Naive thymus-derived CD8-positive, alpha-beta T cell (primary cell): ENCODE data around the gene MN1. TPM values are rescaled to one million over a fixed set of nuclear protein-coding genes. Genes with fewer than 3 reads are reported as not detected.

Experiments
- ATAC-seq, 2 donors: fragments of 150-1000 bp; cut with Tn5 transposase in 1 of 2; sonication (Bioruptor Pico), chemical (Tn5 transposase) in 1 of 2; 1 replicate in 1 of 2; 2 replicates in 1 of 2; pipeline ENCODE4 v1.10.0; 2021; ENCODE audit warnings: mild to moderate bottlenecking in 2 of 2, moderate library complexity in 2 of 2
- POLR2A ChIA-PET: fragments of 350-600 bp; sonication (Branson Sonifier 250); formaldehyde crosslinking; loops from one replicate; lab custom pipeline; 2021; ENCODE audit warnings: antibody characterized with exemption; lab: Charles Lee
- DNase-seq, 10 donors: peaks; one replicate each; pipeline versions ENCODE4 v3.0.0 to v3.0.0-alpha.2; 2020 to 2022
- H3K27ac Mint-ChIP-seq, 10 donors: one replicate each; pipeline ENCODE4 v1.8.0; 2020 to 2022; ENCODE audit warnings: mild to moderate bottlenecking in 10 of 10, mixed read lengths in 10 of 10, moderate library complexity in 4 of 10, inconsistent platforms in 1 of 10
- H3K27me3 Mint-ChIP-seq, 5 donors: one replicate each; pipeline ENCODE4 v1.8.0; 2021 to 2022; ENCODE audit warnings: mixed read lengths in 5 of 5
- H3K36me3 Mint-ChIP-seq, 3 donors: one replicate each; pipeline ENCODE4 v1.8.0; 2020 to 2022; ENCODE audit warnings: mixed read lengths in 3 of 3, mild to moderate bottlenecking in 2 of 3, inconsistent platforms in 1 of 3
- H3K4me1 Mint-ChIP-seq, 4 donors: one replicate each; pipeline ENCODE4 v1.8.0; 2021 to 2022; ENCODE audit warnings: mixed read lengths in 4 of 4
- H3K4me3 Mint-ChIP-seq, 10 donors: one replicate each; pipeline ENCODE4 v1.8.0; 2020 to 2022; ENCODE audit warnings: mild to moderate bottlenecking in 10 of 10, mixed read lengths in 10 of 10, moderate library complexity in 6 of 10, inconsistent platforms in 1 of 10
- H3K9me3 Mint-ChIP-seq, 9 donors: one replicate each; pipeline ENCODE4 v1.8.0; 2020 to 2022; ENCODE audit warnings: mixed read lengths in 9 of 9, mild to moderate bottlenecking in 3 of 9, inconsistent platforms in 1 of 9, moderate library complexity in 1 of 9
- polyA plus RNA-seq, 3 donors: library from polyadenylated mRNA; unstranded; fragments of 300-500 nt; fragmentation: Illumina TruSeq; gene quantifications; one replicate each; pipeline ENCODE4 v1.2.3, GENCODE V29; 2021
- total RNA-seq, 8 experiments: library from RNA in 2 of 8; stranded (reverse) in 2 of 8; gene quantifications; one replicate each; pipeline ENCODE4 v1.2.3 and lab custom pipeline; 2021 to 2026

MN1 gene
- total and polyA plus RNA-seq, 5 experiments from 2014 or later = 0.10 to 0.39 (median 0.22) TPM; not detected in 2

DNA sequence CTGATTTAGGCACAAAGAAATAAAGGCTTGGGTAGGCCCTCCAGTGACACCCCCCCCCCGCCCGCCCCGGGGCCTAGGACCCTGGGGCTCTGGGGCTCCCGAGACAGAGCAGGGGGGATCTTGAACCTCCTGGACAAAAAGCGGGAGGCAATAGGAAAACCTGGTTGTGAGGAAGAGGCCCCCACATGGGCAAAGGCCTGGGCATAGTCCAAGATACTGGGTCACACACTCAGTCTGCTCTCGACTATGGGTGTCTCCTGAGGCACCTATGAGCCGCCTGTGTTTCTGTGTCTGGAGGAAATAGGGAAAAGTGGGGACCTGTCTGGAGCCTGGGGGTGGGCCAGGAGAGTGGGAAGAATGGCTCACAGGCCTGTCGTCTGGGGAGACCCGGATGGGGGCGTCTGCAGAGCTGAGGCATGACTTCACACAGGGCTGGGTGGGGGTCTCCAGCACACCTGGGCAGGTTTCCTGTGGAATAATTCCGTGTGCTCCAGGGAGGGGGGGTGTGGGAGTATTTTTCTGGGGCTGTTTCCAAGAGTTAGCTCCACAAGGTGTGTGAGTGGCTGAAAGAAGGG, 2.4 kb upstream of the MN1 start:
- peak overlapping the region in 2 of 10 donors; percentile 41 to 80 for H3K4me3 Mint-ChIP-seq

DNA sequence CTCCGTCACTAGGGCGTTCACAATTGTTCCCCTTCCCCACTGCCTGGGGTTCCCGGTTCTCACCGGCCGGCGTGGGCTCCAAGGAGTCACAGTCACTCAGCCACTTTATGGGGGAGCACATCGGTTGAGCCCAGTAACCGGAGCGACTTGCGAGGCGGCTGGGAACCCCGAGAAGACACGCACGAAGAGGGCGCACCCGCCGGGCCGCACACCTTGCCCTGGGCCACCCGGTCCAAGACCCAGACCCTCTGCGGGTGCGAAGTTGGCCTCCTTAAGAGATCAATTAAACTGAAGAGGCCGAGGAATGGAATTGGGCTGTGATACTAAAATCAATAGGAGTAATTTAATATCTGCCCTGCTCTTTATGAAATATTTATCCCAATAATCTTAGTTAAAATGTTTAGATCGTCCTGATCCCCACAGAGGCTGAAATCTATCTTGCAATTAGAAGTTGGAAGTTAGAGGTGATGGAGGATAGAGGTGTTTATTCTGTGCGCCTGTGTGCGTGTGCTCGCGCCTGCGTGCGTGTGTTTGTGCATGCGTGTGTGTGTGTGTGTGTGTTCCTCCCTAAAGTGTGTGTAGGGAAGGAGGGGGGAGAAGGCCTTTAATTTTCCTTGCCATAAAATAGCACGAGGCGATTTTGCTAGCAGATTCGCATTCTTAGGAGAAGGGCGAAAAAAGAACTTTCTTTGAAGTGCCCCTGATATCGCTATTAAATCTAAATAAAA, 954 bp upstream of the MN1 start:
- Mint-ChIP-seq H3K4me3 (peak overlapping the region; percentile 85 to 92 (median 88)), H3K27me3 (peaks cover 15 to 40% (median 20%) of the 10 kb centered on the region in 5 donors), H3K27ac (peak overlapping the region in 4 of 10 donors; percentile 25 to 85 (median 60)), H3K9me3 (no peaks in the 10 kb centered on the region), H3K4me1 (peaks cover 17 to 23% (median 17%) of the 10 kb centered on the region in 4 donors), H3K36me3 (no peaks in the 10 kb centered on the region)
- POLR2A ChIA-PET = no interaction called here
- no peak for DNase-seq
- peak; percentile 22 for ATAC-seq

More for the DNA sequence above, 2.4 kb upstream of the MN1 start:
- Mint-ChIP-seq H3K27me3 (peaks cover 16 to 53% (median 29%) of the 10 kb centered on the region in 5 donors), H3K9me3 (no peaks in the 10 kb centered on the region), H3K36me3 (no peaks in the 10 kb centered on the region), H3K27ac (peak overlapping the region in 1 of 10 donors; percentile 29), H3K4me1 (peaks cover 17 to 23% (median 17%) of the 10 kb centered on the region in 4 donors)
- ATAC-seq (no peak), DNase-seq (no peak)
- POLR2A ChIA-PET = no interaction called here

DNA sequence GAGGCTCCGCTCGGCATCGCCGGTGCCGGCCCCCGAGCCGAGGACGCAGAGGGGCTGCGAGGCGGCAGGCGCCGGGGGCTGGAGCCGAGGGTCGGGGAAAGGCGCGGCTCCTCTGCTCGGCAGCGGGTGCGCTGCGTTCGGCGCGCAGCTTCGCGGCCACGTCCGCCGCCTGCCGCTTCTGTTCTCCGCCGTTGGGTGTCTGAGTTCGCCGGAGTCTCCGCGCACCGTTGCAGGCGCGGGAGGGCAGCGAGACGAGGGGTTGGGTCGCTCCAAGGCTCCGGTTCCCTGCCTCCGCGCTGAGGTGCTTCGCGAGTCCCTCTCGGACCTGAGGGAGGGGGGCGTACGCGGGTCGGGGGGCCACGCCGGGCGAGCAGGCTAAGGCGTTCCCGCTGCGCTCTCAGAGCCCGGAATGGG, 347 bp downstream of the MN1 start:
- peak overlapping the region; percentile 85 to 92 (median 88) for H3K4me3 Mint-ChIP-seq
- peaks cover 17 to 23% (median 17%) of the 10 kb centered on the region in 4 donors for H3K4me1 Mint-ChIP-seq
- no peaks in the 10 kb centered on the region for H3K9me3 Mint-ChIP-seq
- ATAC-seq (peak; percentile 56), DNase-seq (peak in 5 of 10 donors; percentile 6 to 40 (median 34))
- peaks cover 10 to 26% (median 16%) of the 10 kb centered on the region in 5 donors for H3K27me3 Mint-ChIP-seq
- peak overlapping the region in 1 of 10 donors; percentile 56 for H3K27ac Mint-ChIP-seq
- H3K36me3 Mint-ChIP-seq = no peaks in the 10 kb centered on the region
- POLR2A ChIA-PET = no interaction called here

DNA sequence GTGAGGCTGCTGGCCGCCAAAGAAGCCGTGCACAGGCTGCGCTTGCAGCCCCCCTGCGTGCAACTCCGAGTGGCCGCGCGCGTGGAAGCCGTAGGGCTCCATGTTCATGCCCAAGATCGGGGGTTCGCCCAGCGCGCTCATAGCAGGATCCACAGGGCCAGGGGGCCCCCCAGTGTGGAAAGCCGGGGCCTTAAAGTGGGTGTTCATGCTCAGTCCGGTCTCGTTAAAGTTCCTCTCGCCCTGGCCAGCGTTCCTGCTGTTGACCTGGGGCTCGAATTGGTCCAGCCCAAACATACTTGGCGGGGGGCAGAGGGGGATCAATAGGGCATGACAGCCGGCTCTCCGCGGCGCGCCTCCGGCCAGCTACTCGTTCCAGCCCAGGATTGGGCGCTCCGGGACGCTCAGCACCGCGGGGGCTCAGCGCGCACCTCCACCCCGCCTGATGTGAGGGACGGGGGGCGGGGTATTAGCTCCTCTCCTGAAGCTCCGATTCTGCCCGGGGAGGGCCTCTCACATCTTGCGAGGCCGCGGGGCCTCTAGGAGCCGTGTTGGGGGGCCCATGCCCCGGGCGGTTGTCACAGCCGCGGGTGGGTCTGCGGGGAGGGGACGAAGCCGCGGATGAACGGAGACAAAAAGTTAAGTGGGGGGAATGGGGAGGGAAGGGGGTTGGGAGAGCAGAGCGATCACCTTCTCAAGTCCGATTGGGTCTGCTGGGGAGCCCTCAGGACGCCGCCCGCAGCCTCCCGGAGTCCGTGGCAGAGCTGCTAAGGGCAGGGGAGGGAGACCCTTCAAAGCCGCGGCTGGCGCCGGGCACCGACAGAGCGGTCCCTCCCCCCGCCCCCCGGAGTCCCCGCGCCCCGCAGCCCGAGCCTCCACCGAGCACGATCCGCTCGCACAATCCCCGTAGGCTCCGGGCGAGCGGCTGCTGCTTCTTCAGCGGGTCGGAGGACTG, 1.0 kb downstream of the MN1 start:
- ATAC-seq (peak in 1 of 2 donors; percentile 20), DNase-seq (peak in 1 of 10 donors; percentile 3)
- peaks cover 16 to 22% (median 17%) of the 10 kb centered on the region in 4 donors for H3K4me1 Mint-ChIP-seq
- H3K36me3 Mint-ChIP-seq = no peaks in the 10 kb centered on the region
- POLR2A ChIA-PET = no interaction called here
- H3K27me3 Mint-ChIP-seq = peaks cover 10 to 20% (median 15%) of the 10 kb centered on the region in 5 donors
- peak overlapping the region; percentile 26 to 92 (median 87) for H3K4me3 Mint-ChIP-seq
- H3K27ac Mint-ChIP-seq = no peak overlapping the region
- no peaks in the 10 kb centered on the region for H3K9me3 Mint-ChIP-seq

DNA sequence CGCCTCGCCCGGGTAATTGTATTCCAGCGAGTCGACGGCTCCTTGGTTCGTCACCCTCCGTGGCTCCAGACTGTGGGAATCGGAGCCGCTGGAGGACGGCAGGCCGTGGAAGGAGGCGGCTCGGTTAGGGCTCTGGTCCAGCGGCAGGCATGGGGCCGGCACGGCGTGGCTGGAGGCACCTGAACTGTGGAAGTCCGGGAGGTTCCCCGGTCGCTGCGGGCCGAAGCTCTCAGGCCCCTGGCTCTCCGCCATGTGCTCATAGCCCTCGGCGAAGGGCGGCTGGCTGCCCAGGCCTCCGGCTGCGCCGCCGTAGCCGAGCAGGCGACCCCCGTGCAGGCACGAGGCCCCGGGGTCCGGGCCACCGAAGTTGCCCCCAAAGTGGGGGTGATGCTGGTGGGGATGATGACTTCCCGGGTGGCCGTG, 1.7 kb downstream of the MN1 start:
- POLR2A ChIA-PET = no interaction called here
- Mint-ChIP-seq H3K27ac (no peak overlapping the region), H3K27me3 (peaks cover 3 to 13% (median 10%) of the 10 kb centered on the region in 5 donors), H3K4me3 (peak overlapping the region in 4 of 10 donors; percentile 29 to 73 (median 65)), H3K9me3 (no peaks in the 10 kb centered on the region), H3K36me3 (no peaks in the 10 kb centered on the region), H3K4me1 (peaks cover 10 to 15% (median 13%) of the 10 kb centered on the region in 4 donors)
- no peak for ATAC-seq
- DNase-seq = no peak

DNA sequence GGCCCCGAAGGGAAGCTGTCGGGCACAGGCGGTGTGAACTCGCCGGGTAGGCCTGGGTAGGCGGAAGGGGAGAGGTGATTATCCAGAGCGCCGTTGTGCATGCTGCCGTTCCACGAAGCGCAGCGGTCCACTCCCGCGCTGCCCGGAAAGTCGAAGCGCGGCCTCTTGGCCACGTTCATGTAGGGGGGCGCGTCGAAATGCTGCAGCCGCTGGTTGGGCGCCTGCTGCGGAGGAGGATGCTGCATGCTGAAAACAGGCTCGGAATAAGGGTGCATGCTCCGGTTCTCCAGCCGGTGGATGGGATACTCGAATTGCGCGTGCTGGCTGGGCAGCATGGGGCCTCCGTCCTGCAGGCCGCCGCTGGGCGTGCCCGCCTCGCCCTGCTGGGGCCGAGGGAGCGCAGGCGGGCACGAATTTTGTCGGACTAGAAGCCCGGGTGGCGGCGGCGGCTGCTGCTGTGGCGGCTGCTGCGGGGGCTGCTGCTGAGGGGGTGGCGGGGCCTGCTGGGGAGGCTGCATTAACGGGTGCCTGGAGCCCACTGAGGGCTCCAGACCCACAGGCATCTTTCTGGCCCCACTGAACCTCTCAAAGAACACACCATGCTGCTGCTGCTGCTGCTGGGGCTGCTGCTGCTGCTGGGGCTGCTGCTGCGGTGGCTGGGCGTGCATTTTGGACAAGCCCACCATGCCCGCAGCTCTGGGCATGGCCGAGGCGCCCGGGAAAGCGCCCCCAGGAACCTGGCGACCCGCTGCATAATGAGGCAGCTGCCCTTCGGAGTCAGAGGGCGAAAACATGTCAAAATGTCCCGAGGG, 2.3 kb downstream of the MN1 start:
- H3K27me3 Mint-ChIP-seq = peaks cover 0 to 8% (median 7%) of the 10 kb centered on the region in 5 donors
- H3K4me1 Mint-ChIP-seq = peaks cover 6 to 10% (median 10%) of the 10 kb centered on the region in 4 donors
- H3K9me3 Mint-ChIP-seq = no peaks in the 10 kb centered on the region
- H3K27ac Mint-ChIP-seq = no peak overlapping the region
- POLR2A ChIA-PET = no interaction called here
- ATAC-seq (no peak), DNase-seq (no peak)
- no peaks in the 10 kb centered on the region for H3K36me3 Mint-ChIP-seq
- peak overlapping the region in 6 of 10 donors; percentile 11 to 67 (median 48) for H3K4me3 Mint-ChIP-seq

DNA sequence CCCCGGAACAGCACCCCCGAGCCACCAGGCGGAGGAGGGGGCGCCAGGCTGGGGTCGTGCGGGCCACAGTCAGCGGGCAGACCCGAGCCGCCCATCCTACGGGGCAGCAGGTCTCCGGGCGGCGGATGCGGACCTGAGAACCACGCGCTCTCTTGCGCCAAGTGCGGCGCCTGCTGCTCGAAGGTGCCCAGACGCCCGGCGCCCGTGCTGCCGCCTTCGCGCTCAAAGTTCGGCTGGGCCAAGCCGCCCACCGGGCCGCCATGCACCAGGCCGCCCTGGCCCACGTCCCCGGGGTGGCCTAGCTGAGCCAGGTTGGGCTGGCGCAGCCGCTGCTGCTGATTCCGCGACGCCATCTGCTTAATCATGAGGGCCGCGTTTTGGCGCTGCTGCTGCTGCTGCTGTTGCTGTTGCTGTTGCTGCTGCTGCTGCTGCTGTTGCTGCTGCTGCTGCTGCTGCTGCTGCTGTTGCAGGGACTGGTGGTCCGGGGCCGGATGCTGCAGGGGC, 3.0 kb downstream of the MN1 start:
- POLR2A ChIA-PET = no interaction called here
- Mint-ChIP-seq H3K27me3 (peaks cover 0 to 6% (median 2%) of the 10 kb centered on the region in 5 donors), H3K36me3 (no peaks in the 10 kb centered on the region), H3K27ac (no peak overlapping the region), H3K4me3 (peak overlapping the region in 6 of 10 donors; percentile 11 to 67 (median 48)), H3K4me1 (peaks cover 6 to 10% (median 9%) of the 10 kb centered on the region in 4 donors), H3K9me3 (no peaks in the 10 kb centered on the region)
- ATAC-seq = no peak
- DNase-seq = no peak

DNA sequence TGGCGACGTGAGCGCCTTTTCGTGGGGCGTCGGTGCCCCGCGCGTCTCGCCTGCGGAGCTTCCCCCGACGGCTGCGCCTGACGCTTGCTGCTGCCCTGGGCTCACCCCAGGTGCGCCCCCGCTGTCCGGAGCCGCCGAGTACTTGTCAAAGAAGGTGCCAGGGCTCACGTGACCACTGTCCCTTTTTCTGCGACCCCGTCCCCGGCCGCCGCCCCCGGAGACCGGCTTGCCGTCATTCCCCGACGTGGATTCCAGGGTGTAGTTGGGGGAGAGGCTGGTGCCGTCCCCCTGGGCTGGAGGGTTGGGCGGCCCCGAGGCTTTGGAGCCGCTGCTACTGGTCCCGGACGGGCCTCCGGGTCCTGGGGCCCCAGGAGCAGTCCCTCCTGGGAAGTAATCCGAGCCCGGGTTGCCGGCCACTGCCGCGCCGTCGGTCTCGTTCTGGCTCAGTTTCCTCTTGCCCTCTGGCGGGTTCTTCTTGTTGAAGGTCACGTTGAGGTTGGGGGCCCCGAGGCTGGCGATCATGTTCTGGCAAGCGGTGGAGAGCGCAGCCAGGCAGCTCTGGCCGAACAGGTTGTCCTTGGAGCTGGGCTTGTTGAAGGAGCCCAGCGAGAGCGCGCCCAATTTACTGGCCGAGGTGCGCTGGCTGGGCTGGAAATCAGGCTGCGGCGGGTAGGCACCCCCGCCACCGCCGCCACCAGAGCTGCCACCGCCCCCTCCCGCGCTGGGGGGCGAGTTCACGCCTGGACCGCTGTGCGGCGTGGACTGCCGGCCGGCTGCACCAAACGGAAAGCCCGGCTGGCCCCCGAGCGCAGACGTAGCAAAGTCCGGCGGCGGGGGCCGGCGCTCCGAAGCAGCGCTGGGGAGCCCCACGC, 3.8 kb downstream of the MN1 start:
- no peaks in the 10 kb centered on the region for H3K9me3 Mint-ChIP-seq
- DNase-seq (no peak), ATAC-seq (no peak)
- no peaks in the 10 kb centered on the region for H3K36me3 Mint-ChIP-seq
- no peak overlapping the region for H3K27ac Mint-ChIP-seq
- H3K27me3 Mint-ChIP-seq = peaks cover 0 to 4% (median 0%) of the 10 kb centered on the region in 5 donors
- POLR2A ChIA-PET = no interaction called here
- peaks cover 6 to 9% (median 8%) of the 10 kb centered on the region in 4 donors for H3K4me1 Mint-ChIP-seq
- no peak overlapping the region for H3K4me3 Mint-ChIP-seq

DNA sequence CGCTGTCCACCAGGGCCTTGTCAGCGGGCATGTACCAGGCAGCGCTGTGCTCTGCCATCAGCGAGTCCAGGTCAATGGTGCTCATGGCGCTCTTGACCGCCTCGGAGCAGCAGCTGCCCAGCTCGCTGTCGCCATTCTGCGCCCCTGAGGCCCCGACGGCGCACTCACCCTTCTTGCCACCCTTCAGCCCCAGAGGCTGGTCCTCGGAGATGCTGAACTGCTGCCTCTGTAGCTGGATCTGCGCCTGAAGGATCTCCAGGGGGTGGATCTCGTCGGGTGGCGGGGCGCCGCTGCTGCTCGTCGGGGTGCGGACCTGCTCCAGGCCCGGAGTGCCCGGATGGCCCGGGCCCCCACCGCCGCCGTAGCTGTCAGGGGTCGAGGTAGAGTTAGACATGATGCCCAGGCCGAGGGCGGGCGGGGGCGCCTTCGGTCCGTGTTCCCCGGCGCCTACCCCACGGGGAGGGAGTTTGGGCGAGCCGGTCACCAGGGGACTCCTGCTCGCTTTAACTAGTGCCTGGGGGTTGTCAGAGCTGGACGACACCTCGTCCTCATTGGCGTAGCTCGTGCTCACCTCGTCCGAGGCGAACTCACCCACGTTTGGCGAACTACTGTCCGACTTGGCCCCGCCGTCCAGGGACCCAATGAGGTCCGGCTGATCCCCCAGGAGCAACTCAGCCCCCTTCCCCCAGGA, 4.6 kb downstream of the MN1 start:
- ATAC-seq = no peak
- no peaks in the 10 kb centered on the region for H3K36me3 Mint-ChIP-seq
- H3K27ac Mint-ChIP-seq = no peak overlapping the region
- H3K4me3 Mint-ChIP-seq = no peak overlapping the region
- H3K27me3 Mint-ChIP-seq = peaks cover 0 to 4% (median 0%) of the 10 kb centered on the region in 5 donors
- H3K4me1 Mint-ChIP-seq = peaks cover 0 to 2% (median under 1%) of the 10 kb centered on the region in 4 donors
- POLR2A ChIA-PET = no interaction called here
- no peak for DNase-seq
- H3K9me3 Mint-ChIP-seq = no peaks in the 10 kb centered on the region

DNA sequence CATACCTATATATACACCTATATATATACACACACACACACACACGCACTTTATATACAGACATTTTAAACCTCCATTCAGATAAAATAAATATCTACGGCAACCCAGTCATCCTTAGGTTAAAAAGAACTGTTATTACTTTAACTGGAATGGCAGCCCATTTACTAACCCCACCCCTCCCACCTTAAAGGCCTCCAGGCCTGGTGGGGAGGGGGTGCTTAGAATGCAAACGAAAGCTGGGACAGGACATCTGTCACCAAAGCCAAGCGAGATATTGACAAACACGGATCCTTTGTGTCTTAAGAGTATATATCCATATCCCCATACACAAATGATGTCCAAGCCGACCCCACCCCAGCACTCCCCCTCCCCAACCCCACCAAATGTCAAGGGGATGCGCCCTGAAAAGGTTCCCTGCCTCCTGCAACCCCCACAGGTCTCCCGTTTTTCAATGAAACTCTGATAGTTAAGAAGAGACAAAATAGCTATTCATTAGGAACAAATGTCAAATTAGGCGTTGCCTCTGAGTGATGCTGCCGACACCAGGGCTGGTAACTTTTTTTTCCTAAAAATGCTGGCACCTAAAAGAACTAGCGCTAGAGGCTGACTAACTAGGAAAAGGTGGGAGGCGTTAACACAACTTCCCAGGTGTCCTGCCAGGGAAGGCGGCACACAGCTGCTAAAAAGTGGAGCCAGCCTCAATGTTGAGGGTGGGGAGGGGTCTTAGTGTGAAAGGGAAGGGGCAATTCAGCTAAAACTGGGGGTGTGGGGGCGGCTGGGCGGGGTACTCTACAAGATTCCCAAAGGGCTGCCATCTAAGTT, 5.6 kb downstream of the MN1 start:
- DNase-seq (no peak), ATAC-seq (no peak)
- peak overlapping the region in 3 of 10 donors; percentile 22 to 56 (median 43) for H3K4me3 Mint-ChIP-seq
- H3K27me3 Mint-ChIP-seq = peaks cover 0 to 4% (median 0%) of the 10 kb centered on the region in 5 donors
- H3K9me3 Mint-ChIP-seq = no peaks in the 10 kb centered on the region
- POLR2A ChIA-PET = no interaction called here
- peaks cover 0 to 2% (median 0%) of the 10 kb centered on the region in 4 donors for H3K4me1 Mint-ChIP-seq
- peak overlapping the region in 1 of 10 donors; percentile 46 for H3K27ac Mint-ChIP-seq
- no peaks in the 10 kb centered on the region for H3K36me3 Mint-ChIP-seq
